Measurements from ENCODE around the gene NKD1.

The NKD1 gene

GRCh38 chr16:50644245-50644644, 96.0 kb downstream of the NKD1 start:
- Histone ChIP-seq H3K9ac (ENCODE audit: low read length) (no peak overlapping the region), H3K9me2 (replicated peaks; ENCODE audit: insufficient read depth, low read length) (no peaks in the 10 kb centered on the region), H3K27me3 (replicated peaks; ENCODE audit: insufficient read depth, low read length) (no peaks in the 10 kb centered on the region), H3K27ac (ENCODE audit: low read length) (no peak overlapping the region), H3F3A (ENCODE audit: insufficient read depth, low read length) (no peaks in the 10 kb centered on the region), H3K9me3 (replicated peaks; ENCODE audit: insufficient read depth, low read length) (no peaks in the 10 kb centered on the region), H3K4me2 (ENCODE audit: low read depth, low read length) (no peak overlapping the region), H2AFZ (ENCODE audit: low read length) (no peak overlapping the region), H4K20me1 (ENCODE audit: insufficient read depth, low read length) (no peaks in the 10 kb centered on the region), H3K79me2 (ENCODE audit: low read length) (no peaks in the 10 kb centered on the region), H3K4me3 (ENCODE audit: low read length) (no peak overlapping the region), H3K4me1 (ENCODE audit: low read length) (no peaks in the 10 kb centered on the region), H3K36me3 (replicated peaks; ENCODE audit: insufficient read depth, low read length) (no peaks in the 10 kb centered on the region)
- TF ChIP-seq EZH2 (optimal IDR thresholded peaks at IDR 0.05; ENCODE audit: low read depth, low read length) = no peak
- no peak for TF ChIP-seq EZH2phosphoT487 (IDR thresholded peaks at IDR 0.05; ENCODE audit: low read length)
- TF ChIP-seq CTCF (IDR thresholded peaks at IDR 0.05; ENCODE audit: low read length) = no peak
- no peak for DNase-seq

GRCh38 chr16:50644729-50645128, 96.5 kb downstream of the NKD1 start:
- Histone ChIP-seq H3K27ac (ENCODE audit: low read length) (no peak overlapping the region), H3K9ac (ENCODE audit: low read length) (no peak overlapping the region)
- peak; percentile 20 for DNase-seq

GRCh38 chr16:50645563-50646220, 97.5 kb downstream of the NKD1 start:
- Histone ChIP-seq H3K79me2 (ENCODE audit: low read length) (no peaks in the 10 kb centered on the region), H3K27ac (ENCODE audit: low read length) (no peak overlapping the region), H3F3A (ENCODE audit: insufficient read depth, low read length) (no peaks in the 10 kb centered on the region), H3K27me3 (replicated peaks; ENCODE audit: insufficient read depth, low read length) (no peaks in the 10 kb centered on the region), H2AFZ (ENCODE audit: low read length) (no peak overlapping the region), H3K9me3 (replicated peaks; ENCODE audit: insufficient read depth, low read length) (no peaks in the 10 kb centered on the region), H3K4me1 (ENCODE audit: low read length) (no peaks in the 10 kb centered on the region), H3K4me3 (ENCODE audit: low read length) (no peak overlapping the region), H3K9ac (ENCODE audit: low read length) (no peak overlapping the region), H4K20me1 (ENCODE audit: insufficient read depth, low read length) (no peaks in the 10 kb centered on the region), H3K36me3 (replicated peaks; ENCODE audit: insufficient read depth, low read length) (no peaks in the 10 kb centered on the region), H3K9me2 (replicated peaks; ENCODE audit: insufficient read depth, low read length) (no peaks in the 10 kb centered on the region), H3K4me2 (ENCODE audit: low read depth, low read length) (no peak overlapping the region)
- no peak for DNase-seq
- TF ChIP-seq EZH2phosphoT487 (IDR thresholded peaks at IDR 0.05; ENCODE audit: low read length) (no peak), EZH2 (optimal IDR thresholded peaks at IDR 0.05; ENCODE audit: low read depth, low read length) (no peak), CTCF (IDR thresholded peaks at IDR 0.05; ENCODE audit: low read length) (no peak)

More at GRCh38 chr16:50644729-50645128, 96.5 kb downstream of the NKD1 start:
- Histone ChIP-seq H2AFZ (ENCODE audit: low read length) (no peak overlapping the region), H3K79me2 (ENCODE audit: low read length) (no peaks in the 10 kb centered on the region), H3K9me3 (replicated peaks; ENCODE audit: insufficient read depth, low read length) (no peaks in the 10 kb centered on the region), H3K27me3 (replicated peaks; ENCODE audit: insufficient read depth, low read length) (no peaks in the 10 kb centered on the region), H3K4me2 (ENCODE audit: low read depth, low read length) (no peak overlapping the region), H3K9me2 (replicated peaks; ENCODE audit: insufficient read depth, low read length) (no peaks in the 10 kb centered on the region), H3K4me3 (ENCODE audit: low read length) (no peak overlapping the region), H3F3A (ENCODE audit: insufficient read depth, low read length) (no peaks in the 10 kb centered on the region), H3K36me3 (replicated peaks; ENCODE audit: insufficient read depth, low read length) (no peaks in the 10 kb centered on the region), H4K20me1 (ENCODE audit: insufficient read depth, low read length) (no peaks in the 10 kb centered on the region), H3K4me1 (ENCODE audit: low read length) (no peaks in the 10 kb centered on the region)
- TF ChIP-seq EZH2phosphoT487 (IDR thresholded peaks at IDR 0.05; ENCODE audit: low read length) = no peak
- no peak for TF ChIP-seq EZH2 (optimal IDR thresholded peaks at IDR 0.05; ENCODE audit: low read depth, low read length)
- TF ChIP-seq CTCF (IDR thresholded peaks at IDR 0.05; ENCODE audit: low read length) = peak; percentile 23

Data from MM.1S (cell line).